Peyer's patch (tissue), 4 donors: ENCODE data around the gene PHF21B. TPM values are rescaled to one million over a fixed set of nuclear protein-coding genes. Genes with fewer than 3 reads are reported as not detected.

Source experiments
- DNase-seq, 3 donors: peaks; one replicate each; pipeline ENCODE4 v3.0.0-alpha.2; 2017 to 2019
- H3K27ac ChIP-seq, 4 donors: fragments of 200-600 bp; sonication (generic); one replicate each; pipeline ENCODE4 v1.5.1; 2016 to 2019
- H3K27me3 ChIP-seq, 2 donors: fragments of 200-600 bp; sonication (generic); one replicate each; pipeline ENCODE4 v1.5.1; 2019
- H3K36me3 ChIP-seq, 3 donors: fragments of 200-600 bp; sonication (generic); one replicate each; pipeline ENCODE4 v1.5.1; 2016 to 2019
- H3K4me1 ChIP-seq, 4 donors: fragments of 200-600 bp; sonication (generic); one replicate each; pipeline ENCODE4 v1.5.1; 2016 to 2019
- H3K4me3 ChIP-seq, 4 donors: fragments of 200-600 bp; sonication (generic); 1 replicate in 3 of 4; 2 replicates in 1 of 4; pipeline ENCODE4 v1.5.1; 2016 to 2019; ENCODE audit warnings: mild to moderate bottlenecking in 1 of 4
- H3K9me3 ChIP-seq, 4 donors: fragments of 200-600 bp; sonication (generic); one replicate each; pipeline ENCODE4 v1.5.1; 2016 to 2019; ENCODE audit warnings: mild to moderate bottlenecking in 1 of 4
- POLR2A ChIP-seq, 2 donors: fragments of 450-650 bp; IDR thresholded peaks; one replicate each; pipeline ENCODE4 v1.5.1; 2017; ENCODE audit warnings: antibody characterized with exemption in 2 of 2, mild to moderate bottlenecking in 2 of 2, moderate library complexity in 2 of 2
- total RNA-seq, 4 donors: library from RNA; depleted of rRNA; stranded (reverse); fragments of >200 nt; gene quantifications; one replicate each; pipeline ENCODE4 v1.1.0, GENCODE V29; 2016
- TF ChIP-seq, protein P1 (sequence below), 6 experiments: fragments of 450-650 bp in 4 of 6; fragments of 200-600 bp in 2 of 6; sonication (generic) in 1 of 6; IDR thresholded peaks; one replicate each; pipeline ENCODE4 v1.5.1; 2017 to 2019; ENCODE audit warnings: antibody characterized with exemption in 6 of 6, mild to moderate bottlenecking in 3 of 6, moderate library complexity in 1 of 6

The PHF21B gene
- total RNA-seq, 4 donors from 2014 or later = not detected

GRCh38 chr22:44942979-44943700 lies 66.7 kb downstream of the PHF21B start:
- TF ChIP-seq, protein P1, sequence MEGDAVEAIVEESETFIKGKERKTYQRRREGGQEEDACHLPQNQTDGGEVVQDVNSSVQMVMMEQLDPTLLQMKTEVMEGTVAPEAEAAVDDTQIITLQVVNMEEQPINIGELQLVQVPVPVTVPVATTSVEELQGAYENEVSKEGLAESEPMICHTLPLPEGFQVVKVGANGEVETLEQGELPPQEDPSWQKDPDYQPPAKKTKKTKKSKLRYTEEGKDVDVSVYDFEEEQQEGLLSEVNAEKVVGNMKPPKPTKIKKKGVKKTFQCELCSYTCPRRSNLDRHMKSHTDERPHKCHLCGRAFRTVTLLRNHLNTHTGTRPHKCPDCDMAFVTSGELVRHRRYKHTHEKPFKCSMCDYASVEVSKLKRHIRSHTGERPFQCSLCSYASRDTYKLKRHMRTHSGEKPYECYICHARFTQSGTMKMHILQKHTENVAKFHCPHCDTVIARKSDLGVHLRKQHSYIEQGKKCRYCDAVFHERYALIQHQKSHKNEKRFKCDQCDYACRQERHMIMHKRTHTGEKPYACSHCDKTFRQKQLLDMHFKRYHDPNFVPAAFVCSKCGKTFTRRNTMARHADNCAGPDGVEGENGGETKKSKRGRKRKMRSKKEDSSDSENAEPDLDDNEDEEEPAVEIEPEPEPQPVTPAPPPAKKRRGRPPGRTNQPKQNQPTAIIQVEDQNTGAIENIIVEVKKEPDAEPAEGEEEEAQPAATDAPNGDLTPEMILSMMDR (IDR thresholded peaks at IDR 0.05) = no peak
- no peak for TF ChIP-seq POLR2A (IDR thresholded peaks at IDR 0.05)
- no peak for DNase-seq
- no peak overlapping the region for H3K4me3 ChIP-seq

DNA sequence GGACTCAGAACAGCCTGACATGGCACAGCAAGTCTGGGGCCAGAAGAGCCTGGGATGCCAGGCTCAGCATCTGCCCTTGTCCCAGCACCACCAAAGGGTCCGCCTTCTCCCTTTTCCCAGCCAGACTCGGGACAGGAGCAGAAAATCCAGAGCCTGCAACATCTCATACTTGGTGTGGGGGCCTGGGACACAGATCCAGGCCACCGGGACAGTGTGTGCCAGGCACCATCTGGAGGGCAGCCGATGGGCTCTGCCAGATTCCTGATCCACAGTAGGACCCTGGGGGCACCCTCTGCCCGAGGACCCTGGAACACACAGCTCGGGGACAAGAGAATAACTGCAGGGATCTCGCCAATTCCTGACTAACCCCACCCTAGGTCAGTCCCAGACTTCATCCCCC lies 67.7 kb downstream of the PHF21B start:
- no peak overlapping the region for H3K27ac ChIP-seq
- no peaks in the 10 kb centered on the region for H3K27me3 ChIP-seq
- H3K9me3 ChIP-seq = no peaks in the 10 kb centered on the region
- H3K4me3 ChIP-seq = no peak overlapping the region
- TF ChIP-seq POLR2A (IDR thresholded peaks at IDR 0.05) = no peak
- no peak for DNase-seq
- no peaks in the 10 kb centered on the region for H3K36me3 ChIP-seq
- no peaks in the 10 kb centered on the region for H3K4me1 ChIP-seq

More at GRCh38 chr22:44942979-44943700, 66.7 kb downstream of the PHF21B start:
- H3K27ac ChIP-seq = no peak overlapping the region
- H3K4me1 ChIP-seq = no peaks in the 10 kb centered on the region
- H3K36me3 ChIP-seq = no peaks in the 10 kb centered on the region
- no peaks in the 10 kb centered on the region for H3K27me3 ChIP-seq
- no peaks in the 10 kb centered on the region for H3K9me3 ChIP-seq

GRCh38 chr22:44941207-44941606 lies 68.6 kb downstream of the PHF21B start:
- DNase-seq = no peak
- H3K27me3 ChIP-seq = no peaks in the 10 kb centered on the region

GRCh38 chr22:44940130-44940529 lies 69.7 kb downstream of the PHF21B start:
- Histone ChIP-seq H3K9me3 (no peaks in the 10 kb centered on the region), H3K27me3 (no peaks in the 10 kb centered on the region), H3K36me3 (no peaks in the 10 kb centered on the region), H3K4me3 (no peak overlapping the region), H3K27ac (no peak overlapping the region), H3K4me1 (no peaks in the 10 kb centered on the region)
- TF ChIP-seq, protein P1 (IDR thresholded peaks at IDR 0.05) = no peak
- no peak for TF ChIP-seq POLR2A (IDR thresholded peaks at IDR 0.05)
- DNase-seq = no peak

More at GRCh38 chr22:44941207-44941606, 68.6 kb downstream of the PHF21B start:
- Histone ChIP-seq H3K9me3 (no peaks in the 10 kb centered on the region), H3K36me3 (no peaks in the 10 kb centered on the region), H3K27ac (no peak overlapping the region), H3K4me3 (no peak overlapping the region), H3K4me1 (no peaks in the 10 kb centered on the region)
- no peak for TF ChIP-seq POLR2A (IDR thresholded peaks at IDR 0.05)
- TF ChIP-seq, protein P1 (IDR thresholded peaks at IDR 0.05) = no peak

DNA sequence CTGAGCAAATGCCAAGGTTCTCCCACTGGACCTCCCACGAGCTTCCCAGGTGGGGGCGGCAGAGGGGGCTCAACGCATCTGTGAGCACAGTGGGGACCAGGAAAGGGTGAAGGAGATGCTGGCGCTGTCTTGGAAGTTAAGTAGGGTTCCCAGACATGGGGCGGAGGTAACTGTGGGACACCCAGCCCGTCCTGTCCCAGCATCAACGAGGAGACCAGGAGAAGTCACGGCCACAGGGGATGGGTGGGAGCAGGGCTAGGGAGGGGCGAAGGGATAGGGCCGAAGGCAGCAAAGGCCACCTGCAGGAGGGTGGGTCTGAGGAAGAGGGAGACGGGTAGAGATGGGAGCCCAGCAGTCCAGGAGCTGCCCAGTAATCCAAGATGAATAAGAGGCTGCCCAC lies 70.4 kb downstream of the PHF21B start:
- Histone ChIP-seq H3K9me3 (no peaks in the 10 kb centered on the region), H3K36me3 (no peaks in the 10 kb centered on the region), H3K27me3 (no peaks in the 10 kb centered on the region), H3K4me3 (no peak overlapping the region), H3K4me1 (no peaks in the 10 kb centered on the region), H3K27ac (no peak overlapping the region)
- TF ChIP-seq, protein P1 (IDR thresholded peaks at IDR 0.05) = no peak
- TF ChIP-seq POLR2A (IDR thresholded peaks at IDR 0.05) = no peak
- no peak for DNase-seq

GRCh38 chr22:44938886-44939285 lies 70.9 kb downstream of the PHF21B start:
- no peak for DNase-seq
- Histone ChIP-seq H3K27ac (no peak overlapping the region), H3K27me3 (no peaks in the 10 kb centered on the region), H3K9me3 (no peaks in the 10 kb centered on the region), H3K36me3 (no peaks in the 10 kb centered on the region), H3K4me1 (no peaks in the 10 kb centered on the region), H3K4me3 (no peak overlapping the region)
- TF ChIP-seq, protein P1 (IDR thresholded peaks at IDR 0.05) = no peak
- no peak for TF ChIP-seq POLR2A (IDR thresholded peaks at IDR 0.05)
